OCI-LY3 (cell line): ENCODE measurements around the gene ITPA.

Source experiments
- H2AFZ ChIP-seq: fragments of 200-600, 300-600 bp; shearing (Covaris generic); 2 replicates; pipeline ENCODE4 v1.6.0; 2014; ENCODE audit warnings: antibody characterized with exemption, low read depth, low read length
- H3K27ac ChIP-seq: fragments of 200-600, 300-600 bp; sonication (generic); 2 replicates; pipeline ENCODE4 v1.5.1; 2014; ENCODE audit warnings: mild to moderate bottlenecking, low read length, moderate library complexity, mixed read lengths
- H3K27me3 ChIP-seq: fragments of 200-600, 300-600 bp; sonication (generic); 2 replicates; pipeline ENCODE4 v1.6.1; 2014; ENCODE audit warnings: low read depth, low read length, mixed read lengths
- H3K36me3 ChIP-seq: fragments of 200-600, 300-600 bp; sonication (generic); replicated peaks from 2 replicates; pipeline ENCODE3; 2014; ENCODE audit warnings: low read depth, low read length, mixed read lengths
- H3K4me1 ChIP-seq: fragments of 300-600, 200-600 bp; sonication (generic); 2 replicates; pipeline ENCODE4 v1.6.1; 2014; ENCODE audit warnings: low read length, mixed read lengths
- H3K4me2 ChIP-seq: fragments of 200-600, 300-600 bp; sonication (generic); 2 replicates; pipeline ENCODE4 v1.6.1; 2014; ENCODE audit warnings: low read length, mixed read lengths
- H3K4me3 ChIP-seq: fragments of 300-600, 200-600 bp; sonication (generic); 2 replicates; pipeline ENCODE4 v1.5.1; 2014; ENCODE audit warnings: antibody characterized with exemption, mild to moderate bottlenecking, low read length, moderate library complexity
- H3K79me2 ChIP-seq: fragments of 300-600, 200-600 bp; shearing (Covaris generic); 2 replicates; pipeline ENCODE4 v1.6.1; 2014; ENCODE audit warnings: mild to moderate bottlenecking, low read length, mixed read lengths
- H3K9ac ChIP-seq: fragments of 300-600, 200-600 bp; shearing (Covaris generic); 2 replicates; pipeline ENCODE4 v1.6.0; 2014; ENCODE audit warnings: mild to moderate bottlenecking, low read length, moderate library complexity
- H3K9me3 ChIP-seq: fragments of 200-600, 300-600 bp; shearing (Covaris generic); 2 replicates; pipeline ENCODE4 v1.6.1; 2014; ENCODE audit warnings: low read length, mixed read lengths; ENCODE audit not compliant: insufficient read depth
- H4K20me1 ChIP-seq: fragments of 200-600, 300-600 bp; sonication (generic); 2 replicates; pipeline ENCODE4 v1.6.1; 2016; ENCODE audit warnings: low read length, mixed read lengths; ENCODE audit not compliant: insufficient read depth
- CTCF ChIP-seq: fragments of 200-600, 300-600 bp; sonication (generic); IDR thresholded peaks from 2 replicates; pipeline ENCODE4 v1.5.1; 2014; ENCODE audit warnings: antibody characterized with exemption, low read length, low read depth
- EZH2phosphoT487 ChIP-seq: fragments of 200-600 bp; shearing (Covaris generic); IDR thresholded peaks from 2 replicates; pipeline ENCODE4 v1.6.1; 2018; ENCODE audit warnings: antibody characterized with exemption, mixed run types, low read depth

The ITPA gene

GRCh38 chr20:3172126-3172932 lies 37.0 kb upstream of the ITPA start:
- H3K27me3 ChIP-seq, result peaks cover 12% of the 10 kb centered on the region
- no peak overlapping the region; the same call in 1 of the 2 replicates for H2AFZ ChIP-seq
- H3K9me3 ChIP-seq, result no peaks in the 10 kb centered on the region
- peak overlapping the region; percentile 28; the same call in 1 of the 2 replicates for H3K9ac ChIP-seq
- peak overlapping the region; percentile 93 for H3K4me3 ChIP-seq
- no peak overlapping the region for H3K27ac ChIP-seq
- no peak for TF ChIP-seq EZH2phosphoT487
- H3K4me1 ChIP-seq, result peaks cover 11% of the 10 kb centered on the region
- H3K4me2 ChIP-seq, result peak overlapping the region; percentile 87
- no peaks in the 10 kb centered on the region for H3K79me2 ChIP-seq
- H3K36me3 ChIP-seq, result no peaks in the 10 kb centered on the region
- H4K20me1 ChIP-seq, result no peaks in the 10 kb centered on the region

- Histone ChIP-seq H3K4me3 (peak within 1 kb of the TSS; percentile 93), H3K36me3 (no peaks in the 10 kb centered on the region), H3K27ac (no peak within 1 kb of the TSS), H3K4me1 (peaks cover 11% of the 10 kb centered on the region), H3K9ac (peak within 1 kb of the TSS; percentile 74), H3K27me3 (peaks cover 12% of the 10 kb centered on the region), H2AFZ (peak within 1 kb of the TSS; percentile 96), H3K79me2 (no peaks in the 10 kb centered on the region), H4K20me1 (no peaks in the 10 kb centered on the region), H3K4me2 (peak within 1 kb of the TSS; percentile 92), H3K9me3 (no peaks in the 10 kb centered on the region)
- TF ChIP-seq EZH2phosphoT487 (no peak), CTCF (no peak)
These were observed 36.2 kb upstream of the ITPA start, which contains the start of gene LZTS3 for GRCh38 chr20:3172933-3173609. TSS of gene LZTS3 (minus strand) at chr20:3173549. CDS start at chr20:3167163, 6,386 bp downstream.

GRCh38 chr20:3173610-3174441 lies 35.5 kb upstream of the ITPA start:
- peak overlapping the region; percentile 93 for H3K4me3 ChIP-seq
- no peak for TF ChIP-seq EZH2phosphoT487
- TF ChIP-seq CTCF, result no peak
- H3K79me2 ChIP-seq, result no peaks in the 10 kb centered on the region
- no peaks in the 10 kb centered on the region for H3K36me3 ChIP-seq
- H3K27me3 ChIP-seq, result peaks cover 12% of the 10 kb centered on the region
- H3K4me1 ChIP-seq, result peaks cover 11% of the 10 kb centered on the region
- H3K27ac ChIP-seq, result no peak overlapping the region
- H2AFZ ChIP-seq, result peak overlapping the region; percentile 96
- peak overlapping the region; percentile 92 for H3K4me2 ChIP-seq
- no peaks in the 10 kb centered on the region for H4K20me1 ChIP-seq
- peak overlapping the region; percentile 50 for H3K9ac ChIP-seq
- H3K9me3 ChIP-seq, result no peaks in the 10 kb centered on the region

GRCh38 chr20:3174442-3175261 lies 34.6 kb upstream of the ITPA start:
- H3K27ac ChIP-seq, result no peak overlapping the region
- H3K9ac ChIP-seq, result no peak overlapping the region

More at GRCh38 chr20:3174442-3175261, 34.6 kb upstream of the ITPA start:
- Histone ChIP-seq H2AFZ (peak overlapping the region; percentile 96; the same call in 1 of the 2 replicates), H3K36me3 (no peaks in the 10 kb centered on the region), H3K79me2 (no peaks in the 10 kb centered on the region), H3K4me3 (no peak overlapping the region), H3K4me1 (peaks cover 11% of the 10 kb centered on the region), H3K27me3 (peaks cover 12% of the 10 kb centered on the region), H3K4me2 (peak overlapping the region; percentile 92; the same call in 1 of the 2 replicates), H3K9me3 (no peaks in the 10 kb centered on the region), H4K20me1 (no peaks in the 10 kb centered on the region)
- TF ChIP-seq CTCF, result no peak
- no peak for TF ChIP-seq EZH2phosphoT487
